HepG2 (cell line): Measurements from ENCODE around the gene UPB1. TPM values are rescaled to one million over a fixed set of nuclear protein-coding genes. Genes with fewer than 3 reads are reported as not detected.

Experiments
- ATAC-seq: fragments of 200-7000 bp; cut with Tn5 transposase; 3 replicates; pipeline ENCODE4 v1.9.1; 2020; ENCODE audit warnings: mild to moderate bottlenecking, moderate library complexity
- BruUV-seq: library from RNA; stranded (reverse); fragments of 400-500 nt; replicated peaks from 2 replicates; lab custom pipeline; 2021; lab: Mats Ljungman, UMichigan
- CTCF ChIA-PET: fragments of 300-600 bp; formaldehyde crosslinking; extraction: SDS; loops from one replicate; lab custom pipeline; 2021; ENCODE audit warnings: low total read pairs, inconsistent platforms, low intra/inter-chr PET ratio; lab: Yijun Ruan, JAX
- POLR2A ChIA-PET: fragments of 350-600 bp; sonication (Branson Sonifier 250); formaldehyde crosslinking; loops from one replicate; lab custom pipeline; 2020; ENCODE audit warnings: antibody characterized with exemption, inconsistent platforms; lab: Yijun Ruan, JAX
- DNase-seq: peaks from one replicate; pipeline ENCODE4 v3.0.0-alpha.2; 2015; ENCODE audit warnings: low spot score
- FAIRE-seq: peaks from 3 replicates; lab custom pipeline; 2011; peaks lifted over from hg19 to GRCh38; lab: Jason Lieb, UNC
- H2AFZ ChIP-seq: one replicate; pipeline ENCODE4 v1.6.1; 2011; ENCODE audit warnings: low read length, inconsistent platforms
- H3K27ac ChIP-seq: fragments of 300-600 bp; 3 replicates; pipeline ENCODE4 v1.8.0; 2011; ENCODE audit warnings: mixed run types, mild to moderate bottlenecking, mixed read lengths, low read length, inconsistent platforms; ENCODE audit not compliant: insufficient read depth; ENCODE audit errors: extremely low read length
- H3K27me3 ChIP-seq, 2 experiments: fragments of 200-600 bp in 1 of 2; 2 replicates in 1 of 2; 3 replicates in 1 of 2; pipeline versions ENCODE4 v1.6.0 to v1.8.0; 2011; ENCODE audit warnings: low read length in 2 of 2, mild to moderate bottlenecking in 2 of 2, moderate library complexity in 2 of 2, inconsistent platforms in 1 of 2; ENCODE audit not compliant: insufficient read depth in 2 of 2, control insufficient read depth in 1 of 2
- H3K36me3 ChIP-seq, 2 experiments: fragments of 200-600 bp in 1 of 2; replicated peaks in 1 of 2; 2 replicates in 1 of 2; 3 replicates in 1 of 2; pipeline versions ENCODE4 v1.5.1 to v1.8.0; 2011; ENCODE audit warnings: low read length in 2 of 2, inconsistent platforms in 1 of 2; ENCODE audit not compliant: insufficient read depth in 2 of 2, control insufficient read depth in 1 of 2
- H3K4me1 ChIP-seq: 2 replicates; pipeline ENCODE4 v1.5.1; 2012; ENCODE audit warnings: low read length, inconsistent platforms; ENCODE audit not compliant: insufficient read depth
- H3K4me2 ChIP-seq: 2 replicates; pipeline ENCODE4 v1.6.0; 2011; ENCODE audit warnings: low read depth, low read length, inconsistent platforms
- H3K4me3 ChIP-seq, 3 experiments: fragments of 200-600 bp in 1 of 3; sonication (generic), shearing (Covaris generic) in 1 of 3; replicated peaks in 1 of 3; 2 replicates each; pipeline ENCODE4 v1.5.1; 2011 to 2016; ENCODE audit warnings: low read length in 3 of 3, inconsistent platforms in 2 of 3, low read depth in 2 of 3, mild to moderate bottlenecking in 2 of 3, control low read depth in 1 of 3, mixed read lengths in 1 of 3; ENCODE audit not compliant: insufficient read depth in 1 of 3
- H3K79me2 ChIP-seq: one replicate; pipeline ENCODE4 v1.6.1; 2011; ENCODE audit warnings: low read length, inconsistent platforms; ENCODE audit not compliant: insufficient read depth
- H3K9ac ChIP-seq: 2 replicates; pipeline ENCODE4 v1.6.0; 2011; ENCODE audit warnings: mild to moderate bottlenecking, low read depth, low read length, inconsistent platforms; ENCODE audit not compliant: insufficient read depth
- H3K9me3 ChIP-seq: 2 replicates; pipeline ENCODE4 v1.5.1; 2012; ENCODE audit warnings: mild to moderate bottlenecking, low read length
- H4K20me1 ChIP-seq: 2 replicates; pipeline ENCODE4 v1.6.0; 2011; ENCODE audit warnings: inconsistent platforms, mild to moderate bottlenecking, low read length, moderate library complexity; ENCODE audit not compliant: insufficient read depth
- ARHGAP35 ChIP-seq: sonication (generic); formaldehyde crosslinking; IDR thresholded peaks from 2 replicates; pipeline ENCODE4 v1.9.0; 2022; ENCODE audit warnings: mild to moderate bottlenecking, inconsistent platforms, moderate library complexity, missing genetic modification reagents, borderline replicate concordance
- DPF2 ChIP-seq: sonication (generic); formaldehyde crosslinking; IDR thresholded peaks from 2 replicates; pipeline ENCODE4 v1.4.0; 2020; ENCODE audit warnings: mild to moderate bottlenecking, low read depth, missing genetic modification reagents, borderline replicate concordance
- ERF ChIP-seq: IDR thresholded peaks from 2 replicates; pipeline ENCODE4 v1.6.1; 2018; ENCODE audit warnings: missing biosample characterization, missing genetic modification reagents
- FOSL2 ChIP-seq: sonication (generic); formaldehyde crosslinking; IDR thresholded peaks from 2 replicates; pipeline ENCODE4 v1.4.0; 2020; ENCODE audit warnings: missing genetic modification reagents
- HIVEP1 ChIP-seq: sonication (generic); formaldehyde crosslinking; IDR thresholded peaks from 2 replicates; pipeline ENCODE4 v1.4.0; 2020; ENCODE audit warnings: mild to moderate bottlenecking, missing genetic modification reagents
- RBFOX2 ChIP-seq: fragments of 200-400 bp; formaldehyde crosslinking; IDR thresholded peaks from 2 replicates; pipeline ENCODE4 v1.6.1; 2017; ENCODE audit warnings: low read depth, mild to moderate bottlenecking, low read length
- REXO4 ChIP-seq: sonication (generic); formaldehyde crosslinking; IDR thresholded peaks from 2 replicates; pipeline ENCODE4 v1.8.0; 2022; ENCODE audit warnings: missing genetic modification reagents, mild to moderate bottlenecking, borderline replicate concordance
- XBP1 ChIP-seq: sonication (generic); formaldehyde crosslinking; IDR thresholded peaks from 2 replicates; pipeline ENCODE4 v1.5.0; 2020; ENCODE audit warnings: missing genetic modification reagents
- ZFP1 ChIP-seq: IDR thresholded peaks from 2 replicates; pipeline ENCODE4 v1.6.1; 2016
- ZNF547 ChIP-seq: sonication (generic); formaldehyde crosslinking; IDR thresholded peaks from 2 replicates; pipeline ENCODE4 v1.5.1; 2020; ENCODE audit warnings: mild to moderate bottlenecking, missing genetic modification reagents
- ZNF564 ChIP-seq: sonication (generic); formaldehyde crosslinking; IDR thresholded peaks from 2 replicates; pipeline ENCODE4 v1.8.1; 2023; ENCODE audit warnings: mild to moderate bottlenecking, missing genetic modification reagents
- ZNF644 ChIP-seq: IDR thresholded peaks from 2 replicates; pipeline ENCODE4 v1.6.1; 2016; ENCODE audit warnings: low read depth
- WGBS: methylation state at CpG from one replicate; pipeline ENCODE4 v1.1.6; 2017; ENCODE audit warnings: low lambda C conversion rate; 5-methylcytosine and 5-hydroxymethylcytosine counted together
- in situ Hi-C: cut with HindIII; loops from 2 replicates; pipeline ENCODE4 v1.10.0; 2017; ENCODE audit warnings: low pct_unique_long_range_greater_than_20kb; ENCODE audit not compliant: extremely low pct_ligation_motif_present
- intact Hi-C: fragments of 100-400 bp; cut with micrococcal nuclease; formaldehyde crosslinking; loops from one replicate; pipeline ENCODE4 v1.10.0; 2022; ENCODE audit not compliant: unreplicated experiment
- polyA plus RNA-seq, 8 experiments: library from polyadenylated mRNA; depleted of rRNA in 3 of 8; stranded (reverse) in 7 of 8; unstranded in 1 of 8; fragments of >200 nt; fragmentation: Illumina TruSeq in 4 of 8; extraction: Trizol in 4 of 8; gene quantifications; 2 replicates each; pipeline versions ENCODE4 v1.2.1 to v1.2.3, GENCODE V29; 2011 to 2016; ENCODE audit warnings: low read depth in 4 of 8, missing spikeins in 1 of 8, mixed read lengths in 1 of 8; ENCODE audit not compliant: insufficient read depth in 1 of 8
- total RNA-seq, 5 experiments: library from RNA; depleted of rRNA; stranded (reverse); fragments of >200 nt; fragmentation: Illumina TruSeq; extraction: Trizol; gene quantifications; 2 replicates each; pipeline ENCODE4 v1.2.3, GENCODE V29; 2016; ENCODE audit warnings: low read depth in 1 of 5
- TF ChIP-seq, protein P1 (sequence below): sonication (generic); formaldehyde crosslinking; IDR thresholded peaks from 2 replicates; pipeline ENCODE4 v1.5.1; 2020; ENCODE audit warnings: mild to moderate bottlenecking, missing genetic modification reagents, moderate library complexity
- TF ChIP-seq, protein P2 (sequence below): sonication (generic); formaldehyde crosslinking; IDR thresholded peaks from 2 replicates; pipeline ENCODE4 v1.8.0; 2022; ENCODE audit warnings: mild to moderate bottlenecking, missing genetic modification reagents, moderate library complexity
- TF ChIP-seq, protein P3 (sequence below): sonication (generic); formaldehyde crosslinking; IDR thresholded peaks from 2 replicates; pipeline ENCODE4 v1.5.1; 2020; ENCODE audit warnings: mild to moderate bottlenecking, moderate library complexity, missing genetic modification reagents
- TF ChIP-seq, protein P4 (sequence below): IDR thresholded peaks from 2 replicates; pipeline ENCODE4 v1.6.1; 2016; ENCODE audit warnings: mild to moderate bottlenecking

Gene UPB1
- total and polyA plus RNA-seq, 2 of the 13 experiments (the other 11 are each of a cell fraction or from before 2014, with no cell fraction given), result 0.38 to 1.2 TPM

DNA sequence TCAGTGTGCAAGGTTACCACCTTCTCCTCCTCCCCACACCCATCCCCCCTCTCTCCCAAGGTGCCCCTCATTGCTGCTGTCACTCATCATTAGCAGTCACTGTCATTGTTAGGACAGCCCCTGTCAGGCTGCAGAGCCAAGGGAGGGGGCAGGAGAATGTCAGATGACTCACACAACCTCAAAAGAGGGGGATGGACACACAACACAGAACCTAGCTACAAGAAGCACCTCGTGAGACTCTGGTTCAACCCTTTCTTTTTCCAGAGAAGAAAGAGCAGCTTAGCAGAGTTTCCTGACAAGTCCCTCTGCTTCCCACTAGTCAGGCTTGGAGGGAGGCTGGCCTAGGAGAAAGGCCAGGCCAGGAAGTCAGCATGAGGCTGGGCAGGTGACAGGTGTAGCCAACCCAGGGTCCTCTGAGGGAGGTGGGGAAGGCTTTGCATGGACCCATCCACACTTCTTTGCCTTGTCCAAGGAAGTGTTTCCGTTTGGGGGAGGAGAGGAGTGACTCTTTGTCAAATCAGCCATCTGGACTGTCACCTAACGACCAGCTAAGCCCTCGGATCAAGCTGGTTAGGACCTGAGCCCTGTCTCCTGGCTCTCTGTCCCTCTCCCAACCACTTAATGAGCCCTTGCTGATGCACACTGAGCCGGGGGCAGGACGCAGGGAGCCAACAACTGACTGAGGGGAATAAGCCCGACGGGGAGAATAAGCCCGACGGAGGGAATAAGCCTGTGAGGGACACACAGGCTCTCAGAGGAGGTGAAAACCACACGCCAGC, 49.5 kb upstream of the UPB1 start:
- WGBS, result 63% methylated on average over 10 of the region's 11 CpGs
- peak; percentile 56 for ATAC-seq
- Histone ChIP-seq H3K36me3 (no peaks in the 10 kb centered on the region; a peak in 1 of 5 replicates), H3K4me2 (peak overlapping the region; percentile 36), H3K4me3 (peak overlapping the region in 1 of 3 experiments; percentile 22; a peak in 1 of 6 replicates), H2AFZ (no peak overlapping the region), H3K9ac (no peak overlapping the region; the same call in 1 of the 2 replicates), H3K79me2 (no peaks in the 10 kb centered on the region), H3K9me3 (no peaks in the 10 kb centered on the region), H3K4me1 (peaks cover 31% of the 10 kb centered on the region), H4K20me1 (no peaks in the 10 kb centered on the region), H3K27ac (no peak overlapping the region), H3K27me3 (peaks cover 0 to 3% of the 10 kb centered on the region in 2 experiments; a peak in 2 of 5 replicates)
- ChIA-PET CTCF (no interaction called here), POLR2A (interaction anchor here (2.2 kb wide), 1 partner anchor 61 kb away, joined by 8 read pairs; no protein-coding TSS in a partner anchor)
- no peak for FAIRE-seq
- intact Hi-C loops, result no loop called here
- in situ Hi-C loops, result no loop called here
- peak; percentile 27 for DNase-seq
- BruUV-seq, result no TSS peak
- TF ChIP-seq ZNF547 (no peak), ZNF564 (CRISPR knock-in tag) (no peak), FOSL2 (peak; percentile 84), HIVEP1 (CRISPR knock-in tag) (no peak), DPF2 (no peak), ZNF644 (no peak), RBFOX2 (no peak), ERF (CRISPR knock-in tag) (no peak), ARHGAP35 (CRISPR knock-in tag) (no peak), XBP1 (CRISPR knock-in tag) (no peak), ZFP1 (no peak), REXO4 (CRISPR knock-in tag) (no peak)
- TF ChIP-seq, protein P1, sequence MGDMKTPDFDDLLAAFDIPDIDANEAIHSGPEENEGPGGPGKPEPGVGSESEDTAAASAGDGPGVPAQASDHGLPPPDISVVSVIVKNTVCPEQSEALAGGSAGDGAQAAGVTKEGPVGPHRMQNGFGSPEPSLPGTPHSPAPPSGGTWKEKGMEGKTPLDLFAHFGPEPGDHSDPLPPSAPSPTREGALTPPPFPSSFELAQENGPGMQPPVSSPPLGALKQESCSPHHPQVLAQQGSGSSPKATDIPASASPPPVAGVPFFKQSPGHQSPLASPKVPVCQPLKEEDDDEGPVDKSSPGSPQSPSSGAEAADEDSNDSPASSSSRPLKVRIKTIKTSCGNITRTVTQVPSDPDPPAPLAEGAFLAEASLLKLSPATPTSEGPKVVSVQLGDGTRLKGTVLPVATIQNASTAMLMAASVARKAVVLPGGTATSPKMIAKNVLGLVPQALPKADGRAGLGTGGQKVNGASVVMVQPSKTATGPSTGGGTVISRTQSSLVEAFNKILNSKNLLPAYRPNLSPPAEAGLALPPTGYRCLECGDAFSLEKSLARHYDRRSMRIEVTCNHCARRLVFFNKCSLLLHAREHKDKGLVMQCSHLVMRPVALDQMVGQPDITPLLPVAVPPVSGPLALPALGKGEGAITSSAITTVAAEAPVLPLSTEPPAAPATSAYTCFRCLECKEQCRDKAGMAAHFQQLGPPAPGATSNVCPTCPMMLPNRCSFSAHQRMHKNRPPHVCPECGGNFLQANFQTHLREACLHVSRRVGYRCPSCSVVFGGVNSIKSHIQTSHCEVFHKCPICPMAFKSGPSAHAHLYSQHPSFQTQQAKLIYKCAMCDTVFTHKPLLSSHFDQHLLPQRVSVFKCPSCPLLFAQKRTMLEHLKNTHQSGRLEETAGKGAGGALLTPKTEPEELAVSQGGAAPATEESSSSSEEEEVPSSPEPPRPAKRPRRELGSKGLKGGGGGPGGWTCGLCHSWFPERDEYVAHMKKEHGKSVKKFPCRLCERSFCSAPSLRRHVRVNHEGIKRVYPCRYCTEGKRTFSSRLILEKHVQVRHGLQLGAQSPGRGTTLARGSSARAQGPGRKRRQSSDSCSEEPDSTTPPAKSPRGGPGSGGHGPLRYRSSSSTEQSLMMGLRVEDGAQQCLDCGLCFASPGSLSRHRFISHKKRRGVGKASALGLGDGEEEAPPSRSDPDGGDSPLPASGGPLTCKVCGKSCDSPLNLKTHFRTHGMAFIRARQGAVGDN, result peak; percentile 28
- TF ChIP-seq, protein P2, sequence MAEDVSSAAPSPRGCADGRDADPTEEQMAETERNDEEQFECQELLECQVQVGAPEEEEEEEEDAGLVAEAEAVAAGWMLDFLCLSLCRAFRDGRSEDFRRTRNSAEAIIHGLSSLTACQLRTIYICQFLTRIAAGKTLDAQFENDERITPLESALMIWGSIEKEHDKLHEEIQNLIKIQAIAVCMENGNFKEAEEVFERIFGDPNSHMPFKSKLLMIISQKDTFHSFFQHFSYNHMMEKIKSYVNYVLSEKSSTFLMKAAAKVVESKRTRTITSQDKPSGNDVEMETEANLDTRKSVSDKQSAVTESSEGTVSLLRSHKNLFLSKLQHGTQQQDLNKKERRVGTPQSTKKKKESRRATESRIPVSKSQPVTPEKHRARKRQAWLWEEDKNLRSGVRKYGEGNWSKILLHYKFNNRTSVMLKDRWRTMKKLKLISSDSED (CRISPR knock-in tag), result no peak
- TF ChIP-seq, protein P3, sequence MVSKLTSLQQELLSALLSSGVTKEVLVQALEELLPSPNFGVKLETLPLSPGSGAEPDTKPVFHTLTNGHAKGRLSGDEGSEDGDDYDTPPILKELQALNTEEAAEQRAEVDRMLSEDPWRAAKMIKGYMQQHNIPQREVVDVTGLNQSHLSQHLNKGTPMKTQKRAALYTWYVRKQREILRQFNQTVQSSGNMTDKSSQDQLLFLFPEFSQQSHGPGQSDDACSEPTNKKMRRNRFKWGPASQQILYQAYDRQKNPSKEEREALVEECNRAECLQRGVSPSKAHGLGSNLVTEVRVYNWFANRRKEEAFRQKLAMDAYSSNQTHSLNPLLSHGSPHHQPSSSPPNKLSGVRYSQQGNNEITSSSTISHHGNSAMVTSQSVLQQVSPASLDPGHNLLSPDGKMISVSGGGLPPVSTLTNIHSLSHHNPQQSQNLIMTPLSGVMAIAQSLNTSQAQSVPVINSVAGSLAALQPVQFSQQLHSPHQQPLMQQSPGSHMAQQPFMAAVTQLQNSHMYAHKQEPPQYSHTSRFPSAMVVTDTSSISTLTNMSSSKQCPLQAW (CRISPR knock-in tag), result 0 out of 2 replicates have a peak, but pooled peaks have one; percentile 37
- TF ChIP-seq, protein P4, sequence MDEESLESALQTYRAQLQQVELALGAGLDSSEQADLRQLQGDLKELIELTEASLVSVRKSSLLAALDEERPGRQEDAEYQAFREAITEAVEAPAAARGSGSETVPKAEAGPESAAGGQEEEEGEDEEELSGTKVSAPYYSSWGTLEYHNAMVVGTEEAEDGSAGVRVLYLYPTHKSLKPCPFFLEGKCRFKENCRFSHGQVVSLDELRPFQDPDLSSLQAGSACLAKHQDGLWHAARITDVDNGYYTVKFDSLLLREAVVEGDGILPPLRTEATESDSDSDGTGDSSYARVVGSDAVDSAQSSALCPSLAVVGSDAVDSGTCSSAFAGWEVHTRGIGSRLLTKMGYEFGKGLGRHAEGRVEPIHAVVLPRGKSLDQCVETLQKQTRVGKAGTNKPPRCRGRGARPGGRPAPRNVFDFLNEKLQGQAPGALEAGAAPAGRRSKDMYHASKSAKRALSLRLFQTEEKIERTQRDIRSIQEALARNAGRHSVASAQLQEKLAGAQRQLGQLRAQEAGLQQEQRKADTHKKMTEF, result no peak
